ENCODE results near the gene SMIM20.
A peak's percentile ranks its signal among the peaks of the same experiment; 100 is the strongest.
"Not testable (repeated sequence)": the region's sequence is repeated elsewhere in the genome, so short reads cannot be mapped to it uniquely, and the experiment has no call there.

Gene SMIM20

DNA sequence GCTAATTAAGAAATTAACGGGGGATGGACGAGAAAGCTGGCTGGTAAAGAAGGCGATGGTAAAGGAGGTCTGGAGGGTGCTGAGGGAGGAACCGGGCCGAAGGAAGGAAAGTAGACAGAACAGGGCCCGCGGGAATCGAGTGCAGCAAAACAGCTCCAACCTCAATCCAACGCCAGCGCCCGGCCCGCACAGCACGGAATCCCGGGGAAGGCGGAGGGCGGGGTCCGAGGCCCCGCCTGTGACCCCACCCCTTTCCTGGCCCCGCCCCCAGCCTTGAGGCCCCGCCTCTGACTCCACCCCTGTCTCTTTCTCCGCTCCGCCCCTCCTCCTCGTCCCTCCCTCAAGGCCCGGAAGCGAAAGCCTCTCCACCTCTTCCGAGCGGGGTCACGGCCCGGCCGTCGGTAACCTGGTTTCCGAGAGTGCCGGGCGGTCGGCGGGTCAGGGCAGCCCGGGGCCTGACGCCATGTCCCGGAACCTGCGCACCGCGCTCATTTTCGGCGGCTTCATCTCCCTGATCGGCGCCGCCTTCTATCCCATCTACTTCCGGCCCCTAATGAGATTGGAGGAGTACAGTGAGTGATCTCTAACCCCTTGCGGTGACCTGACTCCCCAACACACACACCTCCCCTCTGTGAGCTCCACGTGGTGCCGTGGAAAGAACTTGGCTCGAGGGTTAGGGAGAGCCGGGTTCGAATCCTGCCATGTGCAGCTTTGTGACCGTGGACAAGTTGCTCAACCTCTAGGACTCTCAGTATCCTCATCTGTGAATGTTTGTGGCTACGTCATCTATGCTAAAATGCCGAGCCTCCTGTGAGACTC lies at the start of gene SMIM20:
Gene SMIM20 (plus strand): TSS at position 370 of the 819 bp plus-strand sequence. CDS start 94 bp downstream, at position 464.
- H3K27me3 Mint-ChIP-seq (ENCODE audit: low read depth) = peaks cover 5% of the 10 kb centered on the region
- H3K36me3 Mint-ChIP-seq (ENCODE audit: low read depth) = no peaks in the 10 kb centered on the region

GRCh38 chr4:25865586-25865985 lies 48.4 kb upstream of the SMIM20 start:
- H3K27ac Mint-ChIP-seq = no peak overlapping the region
- H3K4me1 Mint-ChIP-seq = peaks cover 28% of the 10 kb centered on the region
- peak overlapping the region in 2 of 3 experiments; percentile 49 to 88 for H3K4me3 Mint-ChIP-seq
- no peak for TF ChIP-seq CTCF (IDR thresholded peaks at IDR 0.05; ENCODE audit: unreplicated experiment in 3 of 3)
- no peaks in the 10 kb centered on the region for H3K9me3 Mint-ChIP-seq
- peaks cover 53% of the 10 kb centered on the region for H3K27me3 Mint-ChIP-seq (ENCODE audit: low read depth)
- no peaks in the 10 kb centered on the region for H3K36me3 Mint-ChIP-seq (ENCODE audit: low read depth)

More for the DNA sequence above, at the start of gene SMIM20:
- TF ChIP-seq CTCF (IDR thresholded peaks at IDR 0.05; ENCODE audit: unreplicated experiment in 3 of 3) = no peak
- Mint-ChIP-seq H3K4me3 (peak within 1 kb of the TSS; percentile 88 to 100 (median 94)), H3K4me1 (peaks cover 24% of the 10 kb centered on the region), H3K27ac (peak within 1 kb of the TSS; percentile 91 to 98 (median 96)), H3K9me3 (no peaks in the 10 kb centered on the region)

- H3K9me3 Mint-ChIP-seq; H3K27ac Mint-ChIP-seq; H3K36me3 Mint-ChIP-seq (ENCODE audit: low read depth): not testable (repeated sequence)
- Mint-ChIP-seq H3K4me3 (peak overlapping the region in 2 of 3 experiments; percentile 2 to 6), H3K27me3 (ENCODE audit: low read depth) (peaks cover 47% of the 10 kb centered on the region), H3K4me1 (peaks cover 24% of the 10 kb centered on the region)
These were observed 47.6 kb upstream of the SMIM20 start for GRCh38 chr4:25866401-25866800.

- Mint-ChIP-seq H3K4me1 (peaks cover 18% of the 10 kb centered on the region), H3K36me3 (ENCODE audit: low read depth) (no peaks in the 10 kb centered on the region), H3K9me3 (no peaks in the 10 kb centered on the region), H3K27me3 (ENCODE audit: low read depth) (peaks cover 39% of the 10 kb centered on the region), H3K27ac (peak overlapping the region in 2 of 3 experiments; percentile 8 to 39), H3K4me3 (no peak overlapping the region)
- no peak for TF ChIP-seq CTCF (IDR thresholded peaks at IDR 0.05; ENCODE audit: unreplicated experiment in 3 of 3)
These were observed 46.2 kb upstream of the SMIM20 start for GRCh38 chr4:25867781-25868294.

GRCh38 chr4:25870081-25870480 lies 43.9 kb upstream of the SMIM20 start:
- TF ChIP-seq CTCF (IDR thresholded peaks at IDR 0.05; ENCODE audit: unreplicated experiment in 3 of 3) = no peak
- Mint-ChIP-seq H3K36me3 (ENCODE audit: low read depth) (no peaks in the 10 kb centered on the region), H3K4me1 (peaks cover 11% of the 10 kb centered on the region), H3K4me3 (no peak overlapping the region), H3K9me3 (no peaks in the 10 kb centered on the region), H3K27me3 (ENCODE audit: low read depth) (peaks cover 24% of the 10 kb centered on the region), H3K27ac (no peak overlapping the region)

DNA sequence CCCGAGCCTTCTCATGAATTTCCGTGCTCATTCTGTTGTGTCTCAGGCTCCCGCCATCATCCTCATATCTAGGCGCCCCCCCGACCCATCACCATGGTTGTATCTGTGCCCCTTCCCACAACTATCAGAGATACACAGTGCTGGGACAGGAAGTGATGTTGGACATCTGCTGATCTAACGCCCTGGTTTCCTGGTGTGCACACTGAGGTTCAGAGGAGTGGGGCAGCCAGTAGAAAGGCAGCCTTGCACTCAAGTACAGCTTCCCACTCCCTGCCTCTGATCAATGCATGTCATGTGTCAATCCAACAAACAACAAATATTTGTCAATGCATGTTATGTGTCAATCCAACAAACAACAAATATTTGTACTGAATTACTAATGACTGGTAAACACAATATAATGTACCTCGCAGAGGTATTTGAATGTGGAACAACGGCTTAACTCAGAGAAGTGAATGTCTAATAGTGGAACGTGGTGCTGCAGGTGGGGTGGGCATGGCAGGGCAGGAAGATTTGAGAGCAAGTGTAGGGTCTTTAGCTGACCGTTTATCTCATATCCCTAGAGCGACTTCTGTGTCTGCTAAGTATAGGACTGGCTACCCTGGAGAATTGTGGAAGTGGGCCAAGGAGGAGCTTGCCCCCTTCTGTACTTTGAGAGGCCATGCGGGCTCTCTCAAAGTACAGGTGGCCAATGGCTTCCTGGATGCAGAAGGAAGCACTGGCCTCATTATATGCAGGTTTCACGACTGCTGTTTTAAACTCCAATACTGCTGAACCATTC lies 41.0 kb upstream of the SMIM20 start:
- H3K9me3 Mint-ChIP-seq = no peaks in the 10 kb centered on the region
- H3K36me3 Mint-ChIP-seq (ENCODE audit: low read depth) = no peaks in the 10 kb centered on the region
- no peak for TF ChIP-seq CTCF (IDR thresholded peaks at IDR 0.05; ENCODE audit: unreplicated experiment in 3 of 3)
- no peak overlapping the region for H3K4me3 Mint-ChIP-seq
- H3K27ac Mint-ChIP-seq = no peak overlapping the region
- H3K4me1 Mint-ChIP-seq = no peaks in the 10 kb centered on the region
- peaks cover 7% of the 10 kb centered on the region for H3K27me3 Mint-ChIP-seq (ENCODE audit: low read depth)
